HG03460 (cell line): ENCODE measurements around the gene STRIP2.
"Not testable (repeated sequence)": the region's sequence is repeated elsewhere in the genome, so short reads cannot be mapped to it uniquely, and the experiment has no call there.

Experiments
- ATAC-seq: cut with Tn5 transposase; IDR thresholded peaks from one replicate; pipeline ENCODE4 v1.9.1; 2021; ENCODE audit not compliant: unreplicated experiment

The STRIP2 gene

DNA sequence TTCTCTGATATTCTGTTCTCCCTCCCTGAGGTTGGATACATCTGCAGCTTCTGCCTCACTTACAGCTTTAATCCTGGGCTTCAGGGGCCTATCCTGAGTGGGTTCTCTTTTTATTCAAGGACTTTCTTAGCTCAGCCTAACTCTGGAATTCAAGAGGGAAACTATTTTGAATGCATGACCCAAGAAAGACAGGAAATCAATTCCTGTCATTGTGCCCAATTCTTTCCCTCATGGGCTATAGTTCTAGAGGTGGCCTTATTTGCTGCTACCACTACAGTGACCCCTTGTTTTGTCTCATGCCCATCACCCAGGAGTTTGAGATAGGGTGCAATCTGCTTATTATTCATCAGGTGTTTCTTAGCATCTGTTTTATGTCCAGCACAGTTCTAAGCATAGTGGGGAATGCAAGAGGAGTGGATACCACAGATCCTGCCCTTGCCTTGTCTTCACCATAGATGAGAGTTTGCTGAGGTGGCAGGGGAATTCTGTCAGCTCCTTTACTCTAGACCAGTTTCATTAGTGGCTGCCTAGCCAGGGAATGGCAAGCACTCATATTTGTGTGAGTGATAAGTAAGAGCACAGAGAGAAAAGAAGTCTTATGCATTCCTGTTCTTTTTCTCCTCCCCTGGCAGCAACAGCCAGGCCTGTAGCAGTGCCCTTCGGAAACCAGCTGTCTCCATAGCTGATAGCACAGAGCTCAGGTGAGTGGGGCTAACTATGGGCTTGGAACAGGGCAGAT, 19.4 kb downstream of the STRIP2 start:
- no peak for ATAC-seq

- ATAC-seq, result no peak
Measured at GRCh38 chr7:129454249-129454551, 20.0 kb downstream of the STRIP2 start.

DNA sequence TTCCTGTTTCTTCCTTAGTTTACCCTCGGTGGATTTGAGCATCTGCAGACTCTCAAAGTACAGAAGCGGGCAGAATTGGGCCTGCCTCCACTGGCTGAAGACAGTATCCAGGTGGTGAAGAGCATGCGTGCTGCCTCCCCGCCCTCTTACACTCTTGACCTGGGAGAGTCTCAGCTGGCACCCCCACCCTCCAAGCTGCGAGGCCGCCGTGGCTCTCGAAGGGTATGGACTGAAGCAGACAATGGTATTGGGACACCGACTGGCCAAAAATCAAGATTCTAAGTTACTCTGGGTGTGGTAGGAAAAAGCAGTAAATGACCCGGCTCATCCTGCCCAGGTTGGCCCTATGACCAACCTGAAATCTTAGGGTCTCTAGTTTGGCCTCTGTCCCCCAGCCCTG, 22.2 kb downstream of the STRIP2 start:
- no peak for ATAC-seq

GRCh38 chr7:129457101-129457500, 22.9 kb downstream of the STRIP2 start:
- ATAC-seq, result no peak

DNA sequence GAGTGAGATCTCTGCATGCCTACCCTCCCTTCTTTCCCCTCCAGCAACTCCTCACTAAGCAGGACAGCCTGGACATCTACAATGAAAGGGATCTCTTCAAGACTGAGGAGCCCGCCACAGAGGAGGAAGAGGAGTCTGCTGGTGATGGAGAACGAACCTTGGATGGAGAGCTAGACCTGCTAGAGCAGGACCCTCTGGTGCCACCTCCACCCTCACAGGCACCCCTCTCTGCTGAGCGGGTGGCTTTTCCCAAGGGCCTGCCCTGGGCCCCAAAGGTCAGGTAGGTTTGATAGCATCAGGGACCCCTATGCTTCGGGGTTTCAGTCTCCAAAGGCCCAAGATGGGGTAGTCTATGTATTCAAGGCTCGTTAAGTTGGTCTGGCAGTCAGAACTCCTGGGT, 23.9 kb downstream of the STRIP2 start:
- ATAC-seq, result no peak

DNA sequence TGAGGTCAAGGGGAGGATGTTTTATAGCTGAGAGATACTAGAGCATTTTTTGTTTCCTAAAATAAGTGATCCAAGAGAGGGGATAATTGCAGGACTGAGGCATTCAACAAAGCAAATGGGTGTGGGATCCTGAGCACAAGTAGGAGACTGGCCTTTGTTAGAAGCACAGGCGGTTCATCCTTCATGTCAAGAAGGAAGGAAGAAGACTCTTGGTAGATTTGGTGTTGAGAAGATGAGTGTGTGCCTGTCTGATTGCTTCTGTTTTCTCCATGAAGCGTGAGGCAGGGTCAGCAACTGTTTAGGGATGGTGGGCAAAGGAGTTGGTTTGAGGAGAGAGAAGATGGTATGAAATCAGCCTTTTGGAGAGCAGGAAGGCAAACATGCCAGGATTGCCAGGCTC, 27.6 kb downstream of the STRIP2 start:
- no peak for ATAC-seq

GRCh38 chr7:129462420-129462819, 28.2 kb downstream of the STRIP2 start:
- no peak for ATAC-seq

GRCh38 chr7:129464194-129464593, 30.0 kb downstream of the STRIP2 start:
- ATAC-seq, result no peak

DNA sequence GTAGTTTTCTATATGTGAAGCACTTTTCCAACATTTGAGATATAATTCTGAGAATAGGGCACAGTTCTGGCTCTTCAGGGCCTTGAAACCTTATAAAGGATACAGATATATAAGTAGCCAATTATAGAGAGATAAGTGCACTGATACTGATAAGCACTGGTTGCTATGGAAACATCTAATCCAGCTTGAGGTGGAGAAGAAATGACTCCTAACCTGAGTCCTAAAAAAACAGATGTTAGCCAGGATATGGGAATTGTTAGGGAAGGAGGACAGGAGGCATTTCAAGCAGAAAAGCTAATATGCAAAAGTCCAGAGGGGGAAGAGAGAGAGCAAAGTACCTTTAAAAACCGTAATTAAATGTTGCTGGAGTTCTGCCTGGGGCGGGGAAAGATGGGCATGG, 30.8 kb downstream of the STRIP2 start:
- ATAC-seq, result no peak

DNA sequence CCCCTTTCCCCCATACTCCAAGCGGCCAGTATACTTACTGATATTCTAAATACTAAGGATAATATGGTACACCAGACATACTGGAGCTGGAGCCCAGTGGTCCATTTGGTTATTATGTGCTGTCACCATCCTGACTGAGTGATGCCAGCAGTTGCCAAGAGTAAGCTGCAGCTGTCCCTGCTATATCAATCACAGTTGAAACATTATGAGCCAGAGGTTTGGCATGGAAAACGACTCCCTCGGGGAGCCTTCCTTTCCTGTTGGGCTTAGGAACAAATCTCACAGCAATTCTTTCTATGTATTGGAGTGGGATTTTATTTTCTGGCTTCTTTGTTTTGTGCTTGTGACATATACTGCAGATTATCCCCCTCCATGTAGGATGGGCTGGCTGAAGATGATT, 32.6 kb downstream of the STRIP2 start:
- ATAC-seq, result no peak

DNA sequence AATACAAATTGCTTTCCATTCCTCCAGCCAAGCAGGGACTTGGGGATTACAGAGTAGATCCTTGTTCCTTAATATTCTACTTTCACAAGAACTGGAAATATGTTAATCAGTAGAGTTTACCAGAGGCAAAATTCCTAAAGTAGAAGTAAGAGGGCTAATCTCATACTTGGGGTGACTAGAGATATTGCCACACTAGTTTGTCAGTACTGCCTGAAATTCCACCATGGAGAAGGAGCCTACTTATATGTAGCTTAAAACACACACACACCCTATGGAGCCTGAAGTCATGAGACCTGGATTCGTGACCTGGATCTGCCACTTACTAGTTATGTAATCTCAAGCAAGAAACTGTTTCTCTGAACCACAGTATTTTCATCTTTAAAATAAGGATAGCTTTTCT, 33.9 kb downstream of the STRIP2 start:
- ATAC-seq, result no peak

GRCh38 chr7:129468547-129468946, 34.3 kb downstream of the STRIP2 start:
- ATAC-seq, result no peak

- ATAC-seq, result no peak
Measured at GRCh38 chr7:129469930-129470329, 35.7 kb downstream of the STRIP2 start.

DNA sequence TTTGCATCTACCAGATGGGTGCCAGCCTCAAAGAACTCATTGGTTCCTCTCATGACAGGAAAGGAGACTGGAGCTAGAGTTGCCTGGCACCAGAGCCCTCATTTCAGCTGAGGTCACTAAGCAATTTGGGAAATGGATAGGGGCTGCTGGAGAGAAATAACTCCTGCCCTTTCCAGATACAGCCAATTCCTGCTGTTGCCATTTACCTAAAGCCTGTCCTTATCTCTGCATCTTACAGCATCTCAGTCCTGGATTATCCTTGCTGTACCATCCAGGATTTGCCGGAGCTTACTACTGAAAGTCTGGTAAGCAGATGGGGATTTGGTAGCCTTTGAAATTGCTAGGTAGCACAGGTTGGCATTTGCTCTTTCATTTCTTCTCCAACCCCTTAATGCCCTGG, 36.2 kb downstream of the STRIP2 start:
- no peak for ATAC-seq

GRCh38 chr7:129471402-129471827, 37.2 kb downstream of the STRIP2 start:
- ATAC-seq, result no peak

DNA sequence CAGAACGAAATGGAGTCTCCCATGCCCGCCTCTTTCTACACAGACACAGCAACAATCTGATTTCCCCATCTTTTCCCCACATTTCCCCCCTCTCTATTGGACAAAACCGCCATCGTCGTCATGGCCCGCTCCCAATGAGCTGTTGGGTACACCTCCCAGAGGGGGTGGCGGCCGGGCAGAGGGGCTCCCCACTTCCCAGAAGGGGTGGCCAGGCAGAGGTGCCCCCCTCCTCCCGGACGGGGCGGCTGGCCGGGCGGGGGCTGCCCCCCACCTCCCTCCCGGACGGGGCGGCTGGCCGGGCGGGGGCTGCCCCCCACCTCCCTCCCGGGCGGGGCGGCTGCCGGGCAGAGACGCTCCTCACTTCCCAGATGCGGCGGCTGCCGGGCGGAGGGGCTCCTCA, 41.7 kb downstream of the STRIP2 start:
- not testable (repeated sequence) for ATAC-seq

GRCh38 chr7:129476398-129476797, 42.2 kb downstream of the STRIP2 start:
- ATAC-seq, result not testable (repeated sequence)

DNA sequence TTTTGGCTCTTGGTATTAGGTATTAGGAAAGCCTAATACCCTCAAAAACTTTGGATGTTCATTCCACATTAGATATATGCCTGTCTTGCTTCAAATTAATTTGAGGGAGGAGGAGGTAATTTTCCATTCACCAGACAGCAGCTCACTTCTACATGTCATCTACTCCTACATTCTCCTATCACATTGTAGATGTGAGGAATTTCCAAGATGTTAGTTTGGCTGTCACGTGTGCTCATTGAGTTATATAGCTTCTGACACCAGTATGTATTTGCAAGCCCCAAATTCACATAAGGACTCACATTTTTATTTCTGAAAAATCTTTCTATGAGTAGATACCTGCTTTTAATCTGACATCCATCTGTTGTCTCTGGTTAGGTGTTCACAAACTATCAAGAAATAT, 45.6 kb downstream of the STRIP2 start:
- no peak for ATAC-seq

GRCh38 chr7:129480674-129481363, 46.6 kb downstream of the STRIP2 start:
- no peak for ATAC-seq

DNA sequence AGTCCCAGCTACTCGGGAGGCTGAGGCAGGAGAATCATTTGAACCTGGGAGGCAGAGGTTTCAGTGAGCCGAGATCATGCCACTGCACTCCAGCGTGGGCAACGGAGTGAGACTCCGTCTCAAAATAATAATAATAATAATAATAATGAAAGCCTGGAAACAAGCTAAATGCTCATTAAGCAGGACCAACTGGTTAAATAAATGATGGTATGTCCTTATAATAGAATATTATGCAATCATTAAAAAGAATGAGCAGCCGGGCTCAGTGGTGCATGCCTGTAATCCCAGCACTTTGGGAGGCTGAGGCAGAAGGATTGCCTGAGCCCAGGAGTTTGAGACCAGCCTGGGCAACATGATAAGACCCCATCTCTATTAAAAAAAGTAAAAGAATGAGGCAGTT, 47.1 kb downstream of the STRIP2 start:
- not testable (repeated sequence) for ATAC-seq

- no peak for ATAC-seq
Measured at GRCh38 chr7:129482781-129483180, 48.5 kb downstream of the STRIP2 start.

GRCh38 chr7:129489491-129489890, 55.3 kb downstream of the STRIP2 start:
- ATAC-seq, result no peak

GRCh38 chr7:129492391-129492790, 58.2 kb downstream of the STRIP2 start:
- ATAC-seq, result no peak
